Calu3 (cell line): Measurements from ENCODE around the gene AMMECR1. TPM values are rescaled to one million over a fixed set of nuclear protein-coding genes. Genes with fewer than 3 reads are reported as not detected.

ENCODE experiments used
- BruUV-seq: library from RNA; stranded (reverse); fragments of 400-500 nt; replicated peaks from 2 replicates; lab custom pipeline; 2021; lab: Mats Ljungman, UMichigan
- CTCF ChIA-PET: fragments of 300-600 bp; sonication (Branson Sonifier 250); formaldehyde crosslinking; loops from one replicate; lab custom pipeline; 2022; ENCODE audit warnings: antibody characterized with exemption; lab: Charles Lee
- DNase-seq: peaks from one replicate; pipeline ENCODE4 v3.0.0; 2022
- H3K27ac Mint-ChIP-seq: one replicate; pipeline ENCODE4 v1.8.0; 2022; ENCODE audit warnings: mixed read lengths; ENCODE audit not compliant: unreplicated experiment
- H3K27me3 Mint-ChIP-seq: one replicate; pipeline ENCODE4 v1.8.0; 2022; ENCODE audit warnings: mixed read lengths; ENCODE audit not compliant: unreplicated experiment
- H3K36me3 Mint-ChIP-seq: one replicate; pipeline ENCODE4 v1.8.0; 2022; ENCODE audit warnings: mild to moderate bottlenecking, moderate library complexity, mixed read lengths; ENCODE audit not compliant: insufficient read depth, unreplicated experiment
- H3K4me1 Mint-ChIP-seq: one replicate; pipeline ENCODE4 v1.8.0; 2022; ENCODE audit warnings: mild to moderate bottlenecking, low read depth, mixed read lengths; ENCODE audit not compliant: unreplicated experiment
- H3K4me3 Mint-ChIP-seq: one replicate; pipeline ENCODE4 v1.8.0; 2022; ENCODE audit warnings: mild to moderate bottlenecking, low read depth, moderate library complexity, mixed read lengths; ENCODE audit not compliant: unreplicated experiment
- H3K9me3 Mint-ChIP-seq: one replicate; pipeline ENCODE4 v1.8.0; 2022; ENCODE audit warnings: low read depth, mixed read lengths; ENCODE audit not compliant: unreplicated experiment
- CTCF ChIP-seq: fragments of 200-600 bp; IDR thresholded peaks from one replicate; pipeline ENCODE4 v1.8.0; 2022; ENCODE audit warnings: antibody characterized with exemption; ENCODE audit not compliant: unreplicated experiment
- intact Hi-C: fragments of 100-400 bp; cut with micrococcal nuclease; formaldehyde crosslinking; loops from one replicate; pipeline ENCODE4 v1.10.0; 2022; ENCODE audit not compliant: unreplicated experiment
- total RNA-seq: library from RNA; stranded (reverse); gene quantifications from 2 replicates; pipeline ENCODE4 v1.2.3, GENCODE V29; 2022

Gene AMMECR1
- total RNA-seq, 1 experiment from 2014 or later = 23.5 TPM

- CTCF ChIA-PET = no interaction called here
- H3K27ac Mint-ChIP-seq = no peak overlapping the region
Observed at GRCh38 chrX:110265661-110266060, 52.2 kb downstream of the AMMECR1 start.

DNA sequence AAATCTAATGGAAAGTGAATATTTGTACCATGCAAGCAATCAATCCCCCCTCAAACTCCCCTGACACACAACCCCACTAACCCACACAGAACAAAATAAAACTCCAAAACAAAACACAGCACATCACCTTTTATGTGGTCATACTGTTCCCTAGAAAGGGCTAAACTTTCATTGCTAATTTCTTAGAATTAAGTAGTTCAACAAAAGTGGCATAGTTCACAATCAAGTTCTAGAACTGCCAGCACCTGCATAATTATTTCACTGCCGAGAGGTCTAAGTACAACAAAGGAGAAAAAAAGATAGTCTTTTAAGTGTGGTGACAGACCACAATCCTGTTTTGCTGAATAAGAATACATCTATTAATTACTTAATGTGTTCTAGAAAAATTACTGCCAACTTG, 58.8 kb downstream of the AMMECR1 start:
- CTCF ChIA-PET = no interaction called here
- H3K27ac Mint-ChIP-seq = no peak overlapping the region
- H3K9me3 Mint-ChIP-seq = no peaks in the 10 kb centered on the region
- intact Hi-C loops = no loop called here
- H3K4me1 Mint-ChIP-seq = peaks cover 8% of the 10 kb centered on the region
- H3K36me3 Mint-ChIP-seq = no peaks in the 10 kb centered on the region
- no peaks in the 10 kb centered on the region for H3K27me3 Mint-ChIP-seq
- no TSS peak for BruUV-seq
- H3K4me3 Mint-ChIP-seq = no peak overlapping the region
- no peak for TF ChIP-seq CTCF
- no peak for DNase-seq

More at GRCh38 chrX:110265661-110266060, 52.2 kb downstream of the AMMECR1 start:
- no peaks in the 10 kb centered on the region for H3K36me3 Mint-ChIP-seq
- no peak for DNase-seq
- H3K27me3 Mint-ChIP-seq = no peaks in the 10 kb centered on the region
- H3K4me1 Mint-ChIP-seq = peaks cover 14% of the 10 kb centered on the region
- BruUV-seq = no TSS peak
- H3K4me3 Mint-ChIP-seq = no peak overlapping the region
- H3K9me3 Mint-ChIP-seq = no peaks in the 10 kb centered on the region
- intact Hi-C loops = loop anchor here (2.0 kb wide), 1 partner anchor 61 kb away; no protein-coding TSS in a partner anchor
- TF ChIP-seq CTCF = no peak

DNA sequence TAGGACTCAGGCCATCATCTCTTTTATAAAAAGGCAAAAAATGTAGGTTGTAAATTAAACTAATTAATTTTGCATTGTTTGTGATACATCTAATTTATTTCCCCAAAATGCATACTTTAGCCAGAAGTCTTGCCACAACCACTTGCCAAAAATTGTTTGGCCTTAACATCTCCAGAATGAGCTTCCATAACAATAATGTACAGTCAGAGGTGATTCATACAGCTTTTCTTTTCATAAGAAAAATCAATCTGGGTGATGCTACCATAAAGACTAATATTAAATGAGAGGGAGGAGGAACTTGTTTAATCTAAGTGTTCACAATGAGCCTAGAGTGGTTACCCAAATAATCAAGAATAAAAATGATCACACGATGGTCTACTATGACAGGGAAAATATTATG, 59.3 kb downstream of the AMMECR1 start:
- no peak overlapping the region for H3K27ac Mint-ChIP-seq

DNA sequence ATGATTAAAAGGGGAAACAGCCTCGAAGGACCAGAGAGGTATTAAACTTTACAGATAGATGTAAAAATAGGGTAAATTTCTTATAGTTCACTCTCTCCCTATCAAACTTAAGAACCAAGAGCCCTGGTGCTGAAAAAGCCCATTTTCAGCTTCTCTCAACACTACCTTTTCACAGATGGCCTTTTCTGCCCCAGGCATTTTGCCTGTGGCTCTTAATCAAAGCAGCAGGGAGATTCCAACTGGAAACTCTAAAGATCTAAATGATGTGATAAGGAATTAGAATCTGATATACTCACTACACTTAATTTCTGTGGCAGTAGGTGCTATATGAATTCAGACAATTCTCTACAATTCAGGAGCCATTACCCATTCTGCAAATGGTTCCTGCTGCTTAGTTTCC, 60.0 kb downstream of the AMMECR1 start:
- TF ChIP-seq CTCF = no peak
- Mint-ChIP-seq H3K4me1 (peaks cover 8% of the 10 kb centered on the region), H3K9me3 (no peaks in the 10 kb centered on the region), H3K27ac (no peak overlapping the region), H3K4me3 (no peak overlapping the region), H3K27me3 (no peaks in the 10 kb centered on the region), H3K36me3 (no peaks in the 10 kb centered on the region)
- BruUV-seq = no TSS peak
- DNase-seq = no peak
- CTCF ChIA-PET = no interaction called here
- intact Hi-C loops = no loop called here

More for the DNA sequence above, 59.3 kb downstream of the AMMECR1 start:
- Mint-ChIP-seq H3K27me3 (no peaks in the 10 kb centered on the region), H3K4me1 (peaks cover 8% of the 10 kb centered on the region), H3K9me3 (no peaks in the 10 kb centered on the region), H3K36me3 (no peaks in the 10 kb centered on the region), H3K4me3 (no peak overlapping the region)
- no peak for TF ChIP-seq CTCF
- DNase-seq = no peak
- intact Hi-C loops = no loop called here
- no TSS peak for BruUV-seq
- CTCF ChIA-PET = no interaction called here
